HG03342 (cell line): ENCODE results near the gene LRRC32.
"Not testable (repeated sequence)": the region's sequence is repeated elsewhere in the genome, so short reads cannot be mapped to it uniquely, and the experiment has no call there.

Experiments
- ATAC-seq: cut with Tn5 transposase; IDR thresholded peaks from one replicate; pipeline ENCODE4 v1.9.1; 2021; ENCODE audit warnings: mild to moderate bottlenecking, moderate library complexity; ENCODE audit not compliant: unreplicated experiment

Gene LRRC32

GRCh38 chr11:76616676-76617552, 53.6 kb downstream of the LRRC32 start:
- ATAC-seq = no peak

GRCh38 chr11:76615950-76616349, 54.6 kb downstream of the LRRC32 start:
- ATAC-seq = no peak

GRCh38 chr11:76614471-76615179, 55.9 kb downstream of the LRRC32 start:
- no peak for ATAC-seq

GRCh38 chr11:76613901-76614300, 56.6 kb downstream of the LRRC32 start:
- no peak for ATAC-seq

DNA sequence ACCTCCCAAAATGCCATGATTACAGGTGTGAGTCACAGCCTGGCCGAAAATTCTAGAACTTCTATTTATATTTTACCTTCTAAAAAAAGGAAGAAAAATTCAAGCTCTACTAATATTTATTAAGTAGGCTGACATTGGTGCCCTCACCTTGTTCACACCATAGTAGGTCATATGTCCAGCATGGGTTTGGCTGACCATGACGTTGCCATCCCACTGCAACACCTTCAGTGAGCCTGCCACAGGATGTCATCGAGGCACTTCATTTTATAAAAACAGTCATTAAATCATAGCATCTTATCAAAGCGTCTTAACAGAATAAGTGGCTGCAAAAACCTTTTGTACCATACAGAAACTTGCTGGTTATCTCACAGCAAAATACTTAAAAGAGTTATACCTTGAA, 58.3 kb downstream of the LRRC32 start:
- ATAC-seq = no peak

- no peak for ATAC-seq
These were observed 59.6 kb downstream of the LRRC32 start for GRCh38 chr11:76610871-76611475.

DNA sequence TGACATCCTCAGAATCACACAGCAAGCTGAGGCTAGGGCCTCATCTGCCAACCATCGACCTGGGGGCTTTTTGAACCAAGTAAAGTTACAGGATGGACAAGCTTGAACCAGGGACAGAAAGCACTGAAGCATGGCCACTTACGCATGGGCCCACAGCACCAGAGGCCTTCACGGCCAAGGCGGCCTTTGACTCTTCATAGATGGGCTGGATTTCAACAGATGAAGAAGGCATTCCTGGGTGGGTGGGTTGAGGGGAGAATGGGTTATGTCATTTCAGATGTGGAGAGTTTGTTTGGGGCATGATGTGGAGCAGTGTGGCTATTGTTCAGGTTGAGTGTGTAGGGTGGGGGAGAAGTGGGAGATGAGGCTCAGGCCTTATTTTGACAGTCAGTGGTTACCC, 60.2 kb downstream of the LRRC32 start:
- ATAC-seq = no peak

DNA sequence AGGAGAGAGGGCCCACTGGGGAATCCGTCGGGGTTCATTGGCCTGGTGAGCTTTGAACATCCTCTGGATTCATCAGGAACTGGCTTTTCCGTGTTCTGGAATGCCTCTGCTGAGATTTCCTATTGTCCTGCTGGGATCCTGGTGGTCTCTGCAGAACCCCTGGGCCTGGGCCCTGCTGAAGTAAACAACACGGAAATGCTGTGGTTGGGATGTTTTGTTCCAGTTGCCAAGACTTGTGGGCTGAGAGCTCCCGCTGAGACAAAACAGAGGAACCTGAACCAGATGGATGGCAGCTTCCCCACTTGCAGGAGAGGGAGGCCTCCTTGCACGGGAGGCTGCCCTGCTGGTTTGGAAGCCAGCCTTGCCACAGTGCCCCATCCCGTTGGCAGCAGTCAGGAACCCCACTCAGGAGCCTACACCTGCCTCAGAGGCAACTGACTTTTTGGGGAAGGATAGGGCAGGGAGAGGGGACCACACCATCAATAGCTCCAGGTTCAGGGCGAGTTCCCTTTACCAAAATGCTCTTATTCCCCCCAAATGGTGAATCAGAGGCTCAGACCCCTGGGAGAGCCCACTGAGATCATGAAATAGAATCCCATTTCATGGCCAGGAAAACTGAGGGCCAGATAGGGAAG, 60.7 kb downstream of the LRRC32 start:
- ATAC-seq = no peak

GRCh38 chr11:76608879-76609460, 61.6 kb downstream of the LRRC32 start:
- not testable (repeated sequence) for ATAC-seq

DNA sequence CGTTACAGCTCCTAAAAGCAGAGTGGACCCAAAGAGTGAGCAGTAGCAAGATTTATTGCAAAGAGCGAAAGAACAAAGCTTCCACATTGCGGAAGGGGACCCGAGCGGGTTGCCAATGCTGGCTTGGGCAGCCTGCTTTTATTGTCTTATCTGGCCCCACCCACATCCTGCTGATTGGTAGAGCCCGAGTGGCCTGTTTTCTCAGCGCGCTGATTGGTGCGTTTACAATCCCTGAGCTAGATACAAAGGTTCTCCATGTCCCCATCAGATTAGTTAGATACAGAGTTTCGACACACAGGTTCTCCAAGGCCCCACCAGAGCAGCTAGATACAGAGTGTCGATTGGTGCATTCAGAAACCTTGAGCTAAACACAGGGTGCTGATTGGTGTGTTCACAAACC, 62.3 kb downstream of the LRRC32 start:
- ATAC-seq = not testable (repeated sequence)
